SJSA1 (cell line): Measurements from ENCODE around the gene SEC23IP. TPM values are rescaled to one million over a fixed set of nuclear protein-coding genes. Genes with fewer than 3 reads are reported as not detected.
A peak's percentile ranks its signal among the peaks of the same experiment; 100 is the strongest.

Experiments
- DNase-seq, 2 experiments: peaks; one replicate each; pipeline ENCODE4 v3.0.0-alpha.2; 2015 to 2020; ENCODE audit warnings: low spot score in 2 of 2, low read depth in 1 of 2
- H3K27ac ChIP-seq: fragments of 250-450 bp; sonication (Bioruptor Pico); 2 replicates; pipeline ENCODE4 v1.5.1; 2020; ENCODE audit warnings: mild to moderate bottlenecking, moderate library complexity
- H3K27me3 ChIP-seq: fragments of 250-450 bp; sonication (Bioruptor Pico); replicated peaks from 2 replicates; pipeline ENCODE4 v1.5.1; 2020; ENCODE audit warnings: mild to moderate bottlenecking, moderate library complexity
- H3K36me3 ChIP-seq: fragments of 250-450 bp; sonication (Bioruptor Pico); 2 replicates; pipeline ENCODE4 v1.5.1; 2020; ENCODE audit warnings: mild to moderate bottlenecking
- H3K4me1 ChIP-seq: fragments of 250-450 bp; sonication (Bioruptor Pico); replicated peaks from 2 replicates; pipeline ENCODE4 v1.6.1; 2021; ENCODE audit warnings: mild to moderate bottlenecking
- H3K4me3 ChIP-seq: fragments of 250-450 bp; sonication (Bioruptor Pico); 2 replicates; pipeline ENCODE4 v1.5.1; 2020; ENCODE audit warnings: mild to moderate bottlenecking
- H3K9me3 ChIP-seq: fragments of 250-450 bp; sonication (Bioruptor Pico); replicated peaks from 2 replicates; pipeline ENCODE4 v1.5.1; 2020; ENCODE audit warnings: mild to moderate bottlenecking
- total RNA-seq: library from RNA; depleted of rRNA; stranded (reverse); fragments of >200 nt; shearing (Covaris generic); gene quantifications from 2 replicates; pipeline ENCODE4 v1.2.3, GENCODE V29; 2014

The SEC23IP gene
- total RNA-seq, 1 experiment from 2014 or later: 30.3 TPM

- no peaks in the 10 kb centered on the region for H3K9me3 ChIP-seq
- no peak overlapping the region for H3K4me3 ChIP-seq
- H3K27me3 ChIP-seq: no peaks in the 10 kb centered on the region
- peaks cover 75% of the 10 kb centered on the region for H3K36me3 ChIP-seq
- DNase-seq: no peak
- no peak overlapping the region for H3K27ac ChIP-seq
- H3K4me1 ChIP-seq: peaks cover 8% of the 10 kb centered on the region
Measured at GRCh38 chr10:119933179-119933578, 40.6 kb downstream of the SEC23IP start.

- Histone ChIP-seq H3K36me3 (peaks cover 58% of the 10 kb centered on the region), H3K27ac (0 out of 2 replicates have a peak overlapping the region, but pooled peaks have one; percentile 18), H3K4me1 (peaks cover 14% of the 10 kb centered on the region), H3K4me3 (no peak overlapping the region), H3K27me3 (no peaks in the 10 kb centered on the region), H3K9me3 (no peaks in the 10 kb centered on the region)
- peak in 1 of 2 experiments; percentile 28 for DNase-seq
Measured at GRCh38 chr10:119940487-119940886, 48.0 kb downstream of the SEC23IP start.

DNA sequence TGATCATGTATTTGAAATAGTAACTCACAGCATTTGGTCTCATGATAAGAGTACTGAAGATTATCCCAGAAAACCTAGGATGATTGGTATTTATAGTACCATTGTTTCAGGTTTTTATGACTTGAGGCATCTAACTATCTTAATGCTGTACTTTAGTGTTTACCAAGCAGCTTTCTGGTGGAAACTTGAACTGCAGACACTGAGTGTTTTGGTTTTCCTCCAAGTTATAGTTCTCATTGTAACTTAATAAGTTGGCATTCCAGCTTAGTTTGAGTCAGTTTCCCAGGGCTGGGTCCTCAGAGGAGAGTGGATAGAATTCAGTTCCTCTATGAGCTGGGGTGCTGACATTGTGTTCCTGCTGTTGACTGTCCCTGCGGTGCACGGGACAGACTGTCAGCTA is 50.4 kb downstream of the SEC23IP start:
- Histone ChIP-seq H3K9me3 (no peaks in the 10 kb centered on the region), H3K27me3 (no peaks in the 10 kb centered on the region), H3K4me1 (peaks cover 14% of the 10 kb centered on the region), H3K36me3 (peaks cover 47% of the 10 kb centered on the region), H3K27ac (no peak overlapping the region), H3K4me3 (no peak overlapping the region)
- no peak for DNase-seq

GRCh38 chr10:119945805-119946204 is 53.3 kb downstream of the SEC23IP start:
- DNase-seq: no peak
- Histone ChIP-seq H3K4me1 (peaks cover 2% of the 10 kb centered on the region; the same call in 1 of the 2 replicates), H3K27me3 (no peaks in the 10 kb centered on the region), H3K9me3 (no peaks in the 10 kb centered on the region), H3K36me3 (peaks cover 34% of the 10 kb centered on the region), H3K4me3 (no peak overlapping the region), H3K27ac (no peak overlapping the region)

GRCh38 chr10:119947300-119947699 is 54.8 kb downstream of the SEC23IP start:
- Histone ChIP-seq H3K4me1 (no peaks in the 10 kb centered on the region), H3K27ac (no peak overlapping the region), H3K36me3 (peaks cover 21% of the 10 kb centered on the region), H3K9me3 (no peaks in the 10 kb centered on the region), H3K4me3 (no peak overlapping the region), H3K27me3 (no peaks in the 10 kb centered on the region)
- peak in 1 of 2 experiments; percentile 15 for DNase-seq

- H3K36me3 ChIP-seq: no peaks in the 10 kb centered on the region
- H3K4me1 ChIP-seq: no peaks in the 10 kb centered on the region
- no peak overlapping the region for H3K4me3 ChIP-seq
- no peak overlapping the region for H3K27ac ChIP-seq
- no peak for DNase-seq
- peaks cover 4% of the 10 kb centered on the region; the same call in 1 of the 2 replicates for H3K27me3 ChIP-seq
- H3K9me3 ChIP-seq: no peaks in the 10 kb centered on the region
Measured at GRCh38 chr10:119957451-119957850, 64.9 kb downstream of the SEC23IP start.

- Histone ChIP-seq H3K9me3 (peaks cover 4% of the 10 kb centered on the region; the same call in 1 of the 2 replicates), H3K27me3 (peaks cover 4% of the 10 kb centered on the region; the same call in 1 of the 2 replicates), H3K4me3 (no peak overlapping the region), H3K4me1 (no peaks in the 10 kb centered on the region), H3K27ac (no peak overlapping the region), H3K36me3 (no peaks in the 10 kb centered on the region)
- DNase-seq: no peak
Measured at GRCh38 chr10:119962837-119963236, 70.3 kb downstream of the SEC23IP start.

GRCh38 chr10:119967066-119967465 is 74.5 kb downstream of the SEC23IP start:
- peaks cover 4% of the 10 kb centered on the region; the same call in 1 of the 2 replicates for H3K9me3 ChIP-seq
- H3K36me3 ChIP-seq: no peaks in the 10 kb centered on the region
- H3K4me1 ChIP-seq: no peaks in the 10 kb centered on the region
- H3K27me3 ChIP-seq: no peaks in the 10 kb centered on the region; the same call in 1 of the 2 replicates
- H3K27ac ChIP-seq: no peak overlapping the region
- no peak for DNase-seq
- H3K4me3 ChIP-seq: no peak overlapping the region

GRCh38 chr10:119969609-119970008 is 77.1 kb downstream of the SEC23IP start:
- H3K36me3 ChIP-seq: no peaks in the 10 kb centered on the region
- no peaks in the 10 kb centered on the region for H3K4me1 ChIP-seq
- no peak overlapping the region for H3K4me3 ChIP-seq
- DNase-seq: no peak
- peaks cover 4% of the 10 kb centered on the region; the same call in 1 of the 2 replicates for H3K9me3 ChIP-seq
- no peaks in the 10 kb centered on the region; the same call in 1 of the 2 replicates for H3K27me3 ChIP-seq
- no peak overlapping the region for H3K27ac ChIP-seq

GRCh38 chr10:119970107-119970506 is 77.6 kb downstream of the SEC23IP start:
- no peak for DNase-seq
- no peaks in the 10 kb centered on the region for H3K36me3 ChIP-seq
- no peaks in the 10 kb centered on the region; the same call in 1 of the 2 replicates for H3K27me3 ChIP-seq
- H3K4me1 ChIP-seq: no peaks in the 10 kb centered on the region
- no peak overlapping the region for H3K4me3 ChIP-seq
- H3K9me3 ChIP-seq: peaks cover 4% of the 10 kb centered on the region; the same call in 1 of the 2 replicates
- H3K27ac ChIP-seq: no peak overlapping the region

DNA sequence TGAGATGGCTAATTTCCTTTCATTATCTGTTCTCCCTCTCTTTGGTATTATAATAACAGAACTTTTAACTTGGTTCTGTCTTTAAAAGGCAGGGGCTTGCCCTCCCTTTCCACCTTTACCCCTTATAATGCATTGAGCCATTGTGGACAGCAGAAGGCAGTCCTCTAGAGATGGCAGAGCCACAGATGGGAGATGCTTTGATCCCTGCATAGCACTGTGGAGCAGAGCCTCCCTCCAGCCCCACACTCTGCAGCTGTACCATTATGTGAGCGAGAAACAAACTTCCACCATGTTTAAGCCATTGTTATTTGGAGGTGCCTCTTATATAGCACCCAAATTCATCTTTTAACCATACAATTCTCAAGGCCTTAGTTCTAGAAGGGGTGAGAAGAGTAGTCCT is 78.4 kb downstream of the SEC23IP start:
- no peak for DNase-seq
- Histone ChIP-seq H3K4me1 (no peaks in the 10 kb centered on the region), H3K9me3 (peaks cover 4% of the 10 kb centered on the region; the same call in 1 of the 2 replicates), H3K27ac (no peak overlapping the region), H3K36me3 (no peaks in the 10 kb centered on the region), H3K4me3 (no peak overlapping the region), H3K27me3 (no peaks in the 10 kb centered on the region)

DNA sequence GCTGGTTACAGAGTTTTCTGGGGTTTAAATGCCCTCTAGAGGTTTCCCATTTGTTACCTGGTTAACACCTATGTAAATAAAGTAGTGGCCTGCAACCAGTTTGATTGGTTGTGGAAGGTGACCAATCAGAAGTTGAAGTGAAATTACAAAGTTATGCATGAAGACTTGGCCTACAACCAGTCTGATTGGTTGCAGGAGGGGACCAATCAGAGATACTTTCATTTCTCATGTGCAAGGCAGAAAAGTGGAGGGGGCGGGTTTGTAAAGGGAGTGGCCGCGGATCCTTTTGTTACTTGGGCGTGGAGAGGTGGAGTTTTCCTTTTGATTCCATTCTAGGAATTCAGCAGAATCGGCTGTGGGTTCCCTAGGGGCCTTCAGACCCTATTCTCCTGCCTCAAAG is 80.8 kb downstream of the SEC23IP start:
- H3K27me3 ChIP-seq: no peaks in the 10 kb centered on the region
- no peaks in the 10 kb centered on the region for H3K4me1 ChIP-seq
- no peak overlapping the region for H3K27ac ChIP-seq
- no peak for DNase-seq
- no peaks in the 10 kb centered on the region for H3K9me3 ChIP-seq
- no peaks in the 10 kb centered on the region for H3K36me3 ChIP-seq
- no peak overlapping the region for H3K4me3 ChIP-seq

DNA sequence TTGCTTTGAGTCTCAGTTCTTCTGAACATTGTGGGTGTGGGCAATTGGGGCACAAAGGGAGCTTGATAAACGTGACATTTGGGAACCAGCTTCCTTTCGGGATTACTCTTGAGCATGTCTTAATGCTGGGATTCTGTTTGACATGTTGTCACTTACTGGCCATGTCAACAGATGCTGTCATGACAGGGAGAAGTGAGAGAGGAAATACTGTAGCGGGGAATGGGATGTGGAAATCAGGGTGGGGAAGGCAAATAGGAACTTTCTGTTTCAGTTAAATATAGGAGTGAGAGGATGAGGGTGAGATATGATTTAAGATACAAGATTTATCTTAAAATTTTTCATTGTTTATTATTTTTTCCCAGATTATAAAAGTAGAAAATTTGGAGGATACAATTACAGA is 83.9 kb downstream of the SEC23IP start:
- Histone ChIP-seq H3K27me3 (no peaks in the 10 kb centered on the region), H3K9me3 (no peaks in the 10 kb centered on the region)
- DNase-seq: no peak

GRCh38 chr10:119980956-119981750 is 88.6 kb downstream of the SEC23IP start:
- H3K36me3 ChIP-seq: no peaks in the 10 kb centered on the region
- no peak for DNase-seq
- no peaks in the 10 kb centered on the region for H3K4me1 ChIP-seq
- no peak overlapping the region for H3K27ac ChIP-seq
- H3K27me3 ChIP-seq: no peaks in the 10 kb centered on the region
- H3K4me3 ChIP-seq: no peak overlapping the region
- H3K9me3 ChIP-seq: no peaks in the 10 kb centered on the region

More for the DNA sequence above, 83.9 kb downstream of the SEC23IP start:
- Histone ChIP-seq H3K36me3 (no peaks in the 10 kb centered on the region), H3K4me1 (no peaks in the 10 kb centered on the region), H3K4me3 (no peak overlapping the region), H3K27ac (no peak overlapping the region)
